Erythroblast (primary cell): ENCODE measurements around the gene GARRE1.
"Not testable (repeated sequence)": the region's sequence is repeated elsewhere in the genome, so short reads cannot be mapped to it uniquely, and the experiment has no call there.

ENCODE experiments used
- GATA1 ChIP-seq: IDR thresholded peaks from 2 replicates; pipeline ENCODE4 v1.6.1; 2011; ENCODE audit warnings: low read depth, mild to moderate bottlenecking, control low read depth, low read length, moderate library complexity
- POLR2A ChIP-seq: IDR thresholded peaks from 2 replicates; pipeline ENCODE4 v1.6.1; 2011; ENCODE audit warnings: mild to moderate bottlenecking, low read length

DNA sequence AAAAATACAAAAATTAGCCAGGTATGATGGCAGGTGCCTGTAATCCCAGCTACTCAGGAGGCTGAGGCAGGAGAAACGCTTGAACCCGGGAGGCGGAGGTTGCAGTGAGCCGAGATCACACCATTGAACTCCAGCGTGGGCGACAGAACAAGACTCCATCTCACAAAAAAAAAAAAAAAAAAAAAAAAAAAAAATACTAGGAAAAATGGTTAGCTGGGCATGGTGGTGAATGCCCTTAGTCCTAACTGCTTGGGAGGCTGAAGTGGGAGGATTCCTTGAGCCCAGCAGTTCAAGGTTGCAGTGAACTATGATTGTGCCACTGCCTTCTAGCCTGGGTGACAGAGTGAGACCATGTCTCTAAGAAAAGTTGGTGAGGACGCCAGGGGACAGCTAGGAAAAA is 49.0 kb upstream of the GARRE1 start:
- TF ChIP-seq POLR2A, GATA1: not testable (repeated sequence)
